ENCODE measurements around the gene MOSMO. TPM values are rescaled to one million over a fixed set of nuclear protein-coding genes. Genes with fewer than 3 reads are reported as not detected.
"Not testable (repeated sequence)": the region's sequence is repeated elsewhere in the genome, so short reads cannot be mapped to it uniquely, and the experiment has no call there.

Gene MOSMO
- total and polyA plus RNA-seq, 2 donors (not counting 3 experiments of a cell fraction or from before 2014, with no cell fraction given): 15.9 to 22.0 TPM

GRCh38 chr16:22023505-22023904, 15.6 kb downstream of the MOSMO start:
- Histone ChIP-seq H3K36me3 (ENCODE audit: control insufficient read depth in 2 of 2, extremely low read depth in 1 of 2, insufficient read depth in 2 of 2, low read length in 2 of 2) (no peaks in the 10 kb centered on the region), H3K9me3 (replicated peaks; ENCODE audit: control insufficient read depth, insufficient read depth, low read length) (no peaks in the 10 kb centered on the region), H3K4me2 (ENCODE audit: insufficient read depth, low read length) (peak overlapping the region; percentile 34), H3K4me3 (replicated peaks in 1 of 3; ENCODE audit: insufficient read depth in 1 of 3, low read depth in 1 of 3, low read length in 3 of 3) (no peak overlapping the region), H3K9ac (replicated peaks; ENCODE audit: extremely low read depth, insufficient read depth, low read length) (no peak overlapping the region), H3K27me3 (ENCODE audit: control insufficient read depth in 2 of 2, insufficient read depth in 2 of 2, low read length in 2 of 2) (no peaks in the 10 kb centered on the region), H3K79me2 (ENCODE audit: control insufficient read depth, insufficient read depth, low read length) (peaks cover 81% of the 10 kb centered on the region), H3K4me1 (ENCODE audit: control insufficient read depth, extremely low read depth, insufficient read depth, low read length) (peaks cover 59% of the 10 kb centered on the region), H3K9me1 (replicated peaks; ENCODE audit: control insufficient read depth, extremely low read depth, insufficient read depth, low read length) (no peaks in the 10 kb centered on the region), H3K27ac (ENCODE audit: insufficient read depth, low read depth, low read length) (no peak overlapping the region), H4K20me1 (replicated peaks; ENCODE audit: control insufficient read depth, extremely low read depth, insufficient read depth, low read length) (no peaks in the 10 kb centered on the region), H2AFZ (ENCODE audit: low read depth, low read length) (no peak overlapping the region)
- ChIA-PET POLR2A (no interaction called here), CTCF (interaction anchor here (0.6 to 1.6 kb wide), 5 partner anchors 14 to 76 kb away, joined by 3 to 6 read pairs (median 3); no protein-coding TSS in a partner anchor)
- DNase-seq (ENCODE audit: low read depth, low spot score) (no peak), FAIRE-seq (no peak)
- no TSS peak for BruUV-seq (replicated peaks)
- intact Hi-C loops (cut with micrococcal nuclease): no loop called here
- TF ChIP-seq POLR2AphosphoS5 (IDR thresholded peaks at IDR 0.05; ENCODE audit: insufficient read depth, low read depth, low read length) (no peak), GATA2 (IDR thresholded peaks at IDR 0.05; ENCODE audit: insufficient read depth, insufficient read length, low read depth, low read length) (peak; percentile 28)
- dilution Hi-C loops (cut with MboI; ENCODE audit: extremely low pct_ligation_motif_present, low sequenced_read_pairs): no loop called here

- Histone ChIP-seq H3K27ac (ENCODE audit: insufficient read depth, low read depth, low read length) (peak overlapping the region; percentile 93), H3K79me2 (ENCODE audit: control insufficient read depth, insufficient read depth, low read length) (peaks cover 81% of the 10 kb centered on the region), H3K4me1 (ENCODE audit: control insufficient read depth, extremely low read depth, insufficient read depth, low read length) (peaks cover 61% of the 10 kb centered on the region), H3K4me2 (ENCODE audit: insufficient read depth, low read length) (peak overlapping the region; percentile 61)
- dilution Hi-C loops (cut with MboI; ENCODE audit: extremely low pct_ligation_motif_present, low sequenced_read_pairs); H3K36me3 ChIP-seq (ENCODE audit: control insufficient read depth in 2 of 2, extremely low read depth in 1 of 2, insufficient read depth in 2 of 2, low read length in 2 of 2); H3K27me3 ChIP-seq (ENCODE audit: control insufficient read depth in 2 of 2, insufficient read depth in 2 of 2, low read length in 2 of 2); H4K20me1 ChIP-seq (replicated peaks; ENCODE audit: control insufficient read depth, extremely low read depth, insufficient read depth, low read length); FAIRE-seq; H3K9me1 ChIP-seq (replicated peaks; ENCODE audit: control insufficient read depth, extremely low read depth, insufficient read depth, low read length); H3K9ac ChIP-seq (replicated peaks; ENCODE audit: extremely low read depth, insufficient read depth, low read length); H3K4me3 ChIP-seq (replicated peaks in 1 of 3; ENCODE audit: insufficient read depth in 1 of 3, low read depth in 1 of 3, low read length in 3 of 3); H2AFZ ChIP-seq (ENCODE audit: low read depth, low read length); H3K9me3 ChIP-seq (replicated peaks; ENCODE audit: control insufficient read depth, insufficient read depth, low read length); DNase-seq (ENCODE audit: low read depth, low spot score); BruUV-seq (replicated peaks); intact Hi-C loops (cut with micrococcal nuclease): not testable (repeated sequence)
- CTCF ChIA-PET: interaction anchor here (1.1 to 4.2 kb wide), 3 partner anchors 16 to 53 kb away, joined by 3 to 59 read pairs (median 5); partner anchors contain the start of gene MOSMO
- POLR2A ChIA-PET: interaction anchor here (0.7 kb wide), 1 partner anchor 156 kb away, joined by 6 read pairs; no protein-coding TSS in a partner anchor
Measured at GRCh38 chr16:22024785-22025184, 16.9 kb downstream of the MOSMO start.

All from endothelial cell of umbilical vein (primary cell).